SH-SY5Y (cell line): ENCODE results near the gene ERMN.

Experiments
- GATA2 ChIP-seq: IDR thresholded peaks from 2 replicates; pipeline ENCODE4 v1.6.1; 2011; ENCODE audit warnings: mild to moderate bottlenecking, low read depth, low read length
- GATA3 ChIP-seq: IDR thresholded peaks from 2 replicates; pipeline ENCODE4 v1.6.1; 2011; ENCODE audit warnings: low read depth, mild to moderate bottlenecking, low read length, moderate library complexity

- TF ChIP-seq GATA2 (no peak), GATA3 (no peak)
Measured at GRCh38 chr2:157269060-157269459, 56.6 kb downstream of the ERMN start.
